Keratinocyte (primary cell): ENCODE results near the gene SBNO2.

Source experiments
- CTCF ChIP-seq, 3 experiments: IDR thresholded peaks in 1 of 3; conservative IDR thresholded peaks in 1 of 3; optimal IDR thresholded peaks in 1 of 3; 2 replicates in 2 of 3; 3 replicates in 1 of 3; pipeline versions ENCODE3 to v1.5.1; 2011; ENCODE audit warnings: low read length in 3 of 3, mild to moderate bottlenecking in 3 of 3, moderate library complexity in 2 of 3, control low read depth in 1 of 3, inconsistent platforms in 1 of 3; ENCODE audit not compliant: insufficient read depth in 2 of 3; ENCODE audit errors: extremely low read depth in 1 of 3
- EZH2 ChIP-seq: IDR thresholded peaks from one replicate; pipeline ENCODE4 v1.6.1; 2012; ENCODE audit warnings: inconsistent platforms, mild to moderate bottlenecking, low read length, moderate library complexity

- no peak for TF ChIP-seq CTCF (optimal IDR thresholded peaks at IDR 0.05 in 1 of 3, IDR thresholded peaks at IDR 0.05 in 1 of 3, conservative IDR thresholded peaks at IDR 0.05 in 1 of 3; ENCODE audit: extremely low read depth in 1 of 3, insufficient read depth in 2 of 3, low read length in 3 of 3)
- TF ChIP-seq EZH2 = no peak
These were observed 28.2 kb downstream of the SBNO2 start for GRCh38 chr19:1145635-1146411.
